Right lobe of liver (tissue), 4 donors: ENCODE measurements around the gene SLC8A1.

Experiments used
- POLR2A ChIP-seq: fragments of 450-650 bp; IDR thresholded peaks from one replicate; pipeline ENCODE4 v1.6.1; 2017; ENCODE audit warnings: antibody characterized with exemption, mild to moderate bottlenecking
- TF ChIP-seq, protein P1 (sequence below), 4 donors: fragments of 200-600 bp in 3 of 4; fragments of 450-650 bp in 1 of 4; IDR thresholded peaks; one replicate each; pipeline versions ENCODE4 v1.5.1 to v1.8.0; 2016 to 2022; ENCODE audit warnings: antibody characterized with exemption in 4 of 4, mild to moderate bottlenecking in 2 of 4
- donor health status: DM: no; HTN: no; CAD: no.
- donor health status: DM: no; HTN: no; CAD: no.
- donor health status: DM: no; HTN: yes; CAD: no.

DNA sequence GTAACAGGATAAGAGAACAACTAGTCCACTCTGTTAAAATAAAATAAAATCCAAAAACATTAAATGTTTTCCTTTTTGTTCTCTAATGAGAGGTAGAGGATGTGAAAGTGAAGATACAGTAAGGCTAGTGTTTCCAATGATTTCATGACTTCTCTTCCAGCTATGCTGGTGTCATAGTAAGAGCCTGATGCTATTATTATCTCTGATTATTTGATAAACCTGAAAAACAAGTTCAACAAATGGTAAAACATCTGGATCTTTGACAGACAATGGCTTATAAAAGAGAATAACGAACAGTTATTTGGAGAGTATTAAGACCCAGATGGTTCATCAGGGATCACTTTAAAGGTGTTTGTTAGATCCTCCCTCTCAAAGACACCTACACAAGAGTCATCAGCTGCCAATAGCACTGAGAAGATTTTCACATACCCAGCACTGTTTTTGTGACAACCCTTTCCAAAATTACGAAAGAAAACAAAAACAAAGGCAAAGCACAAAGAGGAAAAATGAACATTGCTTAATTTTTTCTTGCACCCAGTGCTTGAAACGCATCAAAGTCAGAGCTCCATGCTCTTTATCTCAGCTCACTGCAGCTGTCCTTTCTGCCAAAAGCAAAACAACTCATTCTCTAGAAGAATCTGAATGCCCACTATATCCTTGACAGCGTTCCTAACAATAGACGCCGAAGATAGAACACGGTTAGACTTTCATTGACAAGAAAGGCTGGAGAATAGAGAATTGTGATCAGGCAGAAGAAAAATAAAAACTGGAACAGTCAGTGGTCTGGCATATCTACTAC is 168.6 kb downstream of the SLC8A1 start:
- TF ChIP-seq, protein P1, sequence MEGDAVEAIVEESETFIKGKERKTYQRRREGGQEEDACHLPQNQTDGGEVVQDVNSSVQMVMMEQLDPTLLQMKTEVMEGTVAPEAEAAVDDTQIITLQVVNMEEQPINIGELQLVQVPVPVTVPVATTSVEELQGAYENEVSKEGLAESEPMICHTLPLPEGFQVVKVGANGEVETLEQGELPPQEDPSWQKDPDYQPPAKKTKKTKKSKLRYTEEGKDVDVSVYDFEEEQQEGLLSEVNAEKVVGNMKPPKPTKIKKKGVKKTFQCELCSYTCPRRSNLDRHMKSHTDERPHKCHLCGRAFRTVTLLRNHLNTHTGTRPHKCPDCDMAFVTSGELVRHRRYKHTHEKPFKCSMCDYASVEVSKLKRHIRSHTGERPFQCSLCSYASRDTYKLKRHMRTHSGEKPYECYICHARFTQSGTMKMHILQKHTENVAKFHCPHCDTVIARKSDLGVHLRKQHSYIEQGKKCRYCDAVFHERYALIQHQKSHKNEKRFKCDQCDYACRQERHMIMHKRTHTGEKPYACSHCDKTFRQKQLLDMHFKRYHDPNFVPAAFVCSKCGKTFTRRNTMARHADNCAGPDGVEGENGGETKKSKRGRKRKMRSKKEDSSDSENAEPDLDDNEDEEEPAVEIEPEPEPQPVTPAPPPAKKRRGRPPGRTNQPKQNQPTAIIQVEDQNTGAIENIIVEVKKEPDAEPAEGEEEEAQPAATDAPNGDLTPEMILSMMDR (IDR thresholded peaks at IDR 0.05) = no peak
- TF ChIP-seq POLR2A = no peak
